ENCODE measurements around the gene TFAP2E.

- no peak for TF ChIP-seq RAD21 (IDR thresholded peaks at IDR 0.05)
- no peak for TF ChIP-seq CTCF (IDR thresholded peaks at IDR 0.05; ENCODE audit: low read depth, low read length, missing input control)
- no peak for TF ChIP-seq TAF1 (conservative IDR thresholded peaks at IDR 0.05)
These were observed 20.1 kb downstream of the TFAP2E start for GRCh38 chr1:35592991-35593769.
